ENCODE results near the gene PRSS33.
A peak's percentile ranks its signal among the peaks of the same experiment; 100 is the strongest.

PRSS33 gene

GRCh38 chr16:2776500-2777139, 10.7 kb downstream of the PRSS33 start:
- TF ChIP-seq POLR2A (IDR thresholded peaks at IDR 0.05; ENCODE audit: extremely low read depth, insufficient read length) (no peak), MYC (IDR thresholded peaks at IDR 0.05; ENCODE audit: low read depth, low read length) (no peak), CTCF (IDR thresholded peaks at IDR 0.05; ENCODE audit: low read depth, low read length) (no peak), MAX (IDR thresholded peaks at IDR 0.05; ENCODE audit: low read depth, low read length) (no peak; the same call in 1 of the 2 replicates)
- DNase-seq (ENCODE audit: low read depth): peak; percentile 51
- peak overlapping the region; percentile 82 for H3K4me3 ChIP-seq (ENCODE audit: low read depth, low read length)

DNA sequence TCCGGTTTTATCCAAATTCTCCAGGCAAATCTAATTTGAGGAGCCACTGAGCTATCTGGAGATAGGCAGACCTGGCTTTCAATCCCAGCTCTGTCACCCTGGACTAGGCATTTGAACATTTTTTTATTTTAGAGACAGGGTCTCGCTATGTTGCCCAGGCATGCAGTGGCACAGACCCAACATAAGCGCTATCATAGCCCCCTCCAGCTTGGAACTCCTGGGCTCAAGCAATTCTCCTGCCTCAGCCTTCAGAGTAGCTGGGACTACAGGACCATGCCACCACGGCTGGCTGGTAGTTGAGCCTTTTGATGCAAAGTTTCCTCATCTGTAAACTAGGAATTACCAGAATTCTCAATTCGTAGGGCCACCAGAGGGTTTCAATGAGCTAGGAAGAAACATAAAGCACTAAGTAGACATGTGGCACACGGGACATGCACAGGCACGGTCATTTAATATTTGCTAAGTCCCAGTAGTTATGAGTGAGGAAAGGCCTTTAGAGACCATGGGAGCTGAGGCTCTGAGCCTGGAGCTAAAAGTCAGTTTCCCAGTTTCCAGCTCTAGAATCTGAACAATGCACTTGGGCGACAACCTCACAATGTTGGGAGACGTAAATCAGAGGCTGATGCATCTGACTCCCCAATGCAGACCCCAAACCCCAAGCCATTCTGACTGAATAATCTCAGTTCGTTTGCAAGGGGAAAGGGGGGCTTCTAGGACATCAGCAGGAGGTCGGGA, 11.4 kb downstream of the PRSS33 start:
- H3K4me3 ChIP-seq (ENCODE audit: low read depth, low read length): peak overlapping the region; percentile 82
- peak; percentile 17 for DNase-seq (ENCODE audit: low read depth)
- TF ChIP-seq CTCF (IDR thresholded peaks at IDR 0.05; ENCODE audit: low read depth, low read length) (no peak), MAX (IDR thresholded peaks at IDR 0.05; ENCODE audit: low read depth, low read length) (no peak), MYC (IDR thresholded peaks at IDR 0.05; ENCODE audit: low read depth, low read length) (no peak), POLR2A (IDR thresholded peaks at IDR 0.05; ENCODE audit: extremely low read depth, insufficient read length) (no peak)

GRCh38 chr16:2775131-2775716, 12.1 kb downstream of the PRSS33 start:
- DNase-seq (ENCODE audit: low read depth): no peak
- TF ChIP-seq CTCF (IDR thresholded peaks at IDR 0.05; ENCODE audit: low read depth, low read length): no peak
- no peak for TF ChIP-seq POLR2A (IDR thresholded peaks at IDR 0.05; ENCODE audit: extremely low read depth, insufficient read length)
- no peak for TF ChIP-seq MAX (IDR thresholded peaks at IDR 0.05; ENCODE audit: low read depth, low read length)
- TF ChIP-seq MYC (IDR thresholded peaks at IDR 0.05; ENCODE audit: low read depth, low read length): no peak
- no peak overlapping the region for H3K4me3 ChIP-seq (ENCODE audit: low read depth, low read length)

- TF ChIP-seq MAX (IDR thresholded peaks at IDR 0.05; ENCODE audit: low read depth, low read length): no peak
- no peak for TF ChIP-seq CTCF (IDR thresholded peaks at IDR 0.05; ENCODE audit: low read depth, low read length)
- TF ChIP-seq POLR2A (IDR thresholded peaks at IDR 0.05; ENCODE audit: extremely low read depth, insufficient read length): no peak
- TF ChIP-seq MYC (IDR thresholded peaks at IDR 0.05; ENCODE audit: low read depth, low read length): no peak
- no peak overlapping the region for H3K4me3 ChIP-seq (ENCODE audit: low read depth, low read length)
- no peak for DNase-seq (ENCODE audit: low read depth)
Measured at GRCh38 chr16:2774161-2774891, 13.0 kb downstream of the PRSS33 start.

GRCh38 chr16:2773188-2773968, 14.0 kb downstream of the PRSS33 start:
- TF ChIP-seq MAX (IDR thresholded peaks at IDR 0.05; ENCODE audit: low read depth, low read length) (no peak), POLR2A (IDR thresholded peaks at IDR 0.05; ENCODE audit: extremely low read depth, insufficient read length) (no peak), MYC (IDR thresholded peaks at IDR 0.05; ENCODE audit: low read depth, low read length) (no peak), CTCF (IDR thresholded peaks at IDR 0.05; ENCODE audit: low read depth, low read length) (no peak)
- DNase-seq (ENCODE audit: low read depth): peak; percentile 9
- no peak overlapping the region for H3K4me3 ChIP-seq (ENCODE audit: low read depth, low read length)

Data from NB4 (cell line).